Activated gamma-delta T cell (primary cell): Measurements from ENCODE around the gene EIF2B1.
A peak's percentile ranks its signal among the peaks of the same experiment; 100 is the strongest.
"Not testable (repeated sequence)": the region's sequence is repeated elsewhere in the genome, so short reads cannot be mapped to it uniquely, and the experiment has no call there.

Source experiments
- DNase-seq: peaks from one replicate; lab custom pipeline; 2025; lab: John Stamatoyannopoulos, UW

EIF2B1 gene

DNA sequence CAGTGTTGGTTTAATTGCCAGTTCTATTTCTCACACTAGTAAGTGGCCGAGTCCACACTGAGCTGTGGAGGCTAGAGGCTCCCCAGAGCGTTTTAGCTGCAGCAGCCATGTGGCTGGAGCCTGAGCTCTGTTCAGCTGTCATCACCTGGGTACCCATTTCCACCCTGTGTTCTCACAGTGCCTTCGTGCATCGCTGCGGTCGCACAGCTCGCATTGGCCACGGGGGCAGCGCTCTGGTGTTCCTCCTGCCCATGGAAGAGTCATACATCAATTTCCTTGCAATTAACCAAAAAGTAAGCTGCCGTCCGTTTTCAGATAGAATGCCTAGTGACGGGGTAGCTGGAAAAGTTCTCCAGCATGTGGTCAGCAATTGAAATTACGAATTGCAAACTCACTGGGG lies 15.9 kb downstream of the EIF2B1 start:
- DNase-seq, result no peak

DNA sequence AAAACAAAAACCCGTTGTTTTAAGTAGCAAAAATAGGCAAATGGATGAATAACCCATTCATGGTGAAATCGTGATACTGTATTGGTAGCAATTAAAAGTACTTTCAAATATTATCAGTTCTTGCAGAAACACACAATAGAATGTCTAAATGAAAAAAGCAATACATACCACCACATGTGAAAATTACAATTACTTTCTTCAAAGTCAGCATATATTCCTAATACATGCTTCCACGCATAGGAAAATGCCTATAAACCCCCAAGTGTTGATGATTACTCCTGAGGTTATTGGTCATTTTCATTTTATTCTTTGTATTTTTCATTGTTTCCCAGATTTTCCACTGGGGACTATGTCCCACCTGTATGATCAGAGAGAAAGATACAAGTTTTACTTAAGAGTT lies 16.3 kb downstream of the EIF2B1 start:
- no peak for DNase-seq

DNA sequence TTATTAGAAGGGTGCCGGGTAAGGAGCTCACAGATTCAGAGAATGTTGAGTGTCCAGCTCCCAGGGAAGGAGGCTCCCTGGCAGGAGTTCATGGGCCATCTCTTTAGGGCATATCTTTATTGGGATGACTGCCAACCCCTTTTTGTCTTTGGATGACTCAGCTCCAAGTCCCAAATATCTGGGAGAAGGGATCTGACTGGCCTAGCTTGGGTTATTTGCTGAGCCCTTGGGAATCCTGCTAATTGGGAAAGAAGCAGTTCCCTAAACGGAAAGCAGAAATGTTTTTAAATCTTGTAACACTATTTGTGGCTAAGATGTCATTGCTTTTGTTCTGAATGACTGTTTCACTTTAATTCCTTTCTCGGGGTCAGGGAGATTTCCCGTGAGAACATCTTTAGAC lies 19.0 kb downstream of the EIF2B1 start:
- DNase-seq, result no peak

DNA sequence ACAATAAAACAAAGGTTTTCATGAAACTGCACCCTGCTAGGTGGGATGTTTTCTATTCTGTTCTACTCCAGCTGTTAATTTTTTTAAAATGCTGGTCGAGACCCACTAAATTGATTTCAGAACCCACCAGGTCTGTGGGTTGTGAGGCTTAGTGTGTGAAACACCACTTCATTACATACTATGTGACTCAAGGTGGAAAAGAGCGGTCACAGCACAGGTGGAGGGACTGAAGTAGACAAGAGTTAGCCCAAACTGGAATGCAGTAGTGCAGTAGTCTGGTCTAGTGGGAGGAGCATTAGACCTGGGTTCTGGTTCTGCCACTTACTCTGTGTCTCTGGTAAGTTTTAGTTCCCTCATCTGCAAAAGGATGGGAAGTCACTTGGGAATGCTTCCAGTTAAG lies 19.4 kb downstream of the EIF2B1 start:
- no peak for DNase-seq

DNA sequence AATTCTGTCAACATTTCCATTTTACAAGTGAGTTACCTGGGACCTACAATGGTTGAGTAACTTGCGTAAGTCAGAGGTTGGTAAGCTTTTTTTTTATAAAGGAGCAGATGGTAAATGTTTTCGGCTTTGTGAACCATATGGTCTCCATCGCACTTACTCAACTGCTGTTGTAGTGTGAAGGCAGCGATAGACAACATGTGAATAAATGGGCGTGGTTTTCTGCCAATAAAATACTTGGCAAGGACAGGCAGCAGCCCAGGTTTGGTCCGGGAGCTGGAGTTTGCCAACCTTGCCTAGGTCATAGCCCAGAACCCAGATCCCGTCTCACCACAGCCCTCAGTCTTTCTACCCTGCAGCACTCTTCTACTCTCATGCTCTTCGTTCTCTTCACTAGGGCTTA lies 25.3 kb downstream of the EIF2B1 start:
- no peak for DNase-seq

DNA sequence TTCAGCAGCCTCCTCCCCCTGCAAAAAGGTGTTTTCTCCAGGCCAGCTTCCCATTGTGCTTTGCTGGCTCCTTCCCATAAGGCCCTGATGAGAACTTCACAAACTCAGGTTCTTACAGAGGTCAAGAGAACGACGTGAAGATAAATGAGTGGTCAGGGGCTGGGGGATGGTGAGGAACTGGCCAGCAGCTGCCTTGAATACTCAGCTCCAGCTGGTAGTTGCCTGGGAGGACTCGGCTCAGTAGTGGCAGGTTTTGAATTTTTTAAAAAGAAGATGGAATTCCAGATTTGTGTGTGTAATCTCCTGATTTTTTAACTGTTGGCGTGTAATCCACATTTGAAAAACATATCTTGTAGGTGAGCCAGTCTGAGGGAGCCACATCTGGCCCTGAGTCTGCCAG lies 25.7 kb downstream of the EIF2B1 start:
- DNase-seq, result no peak

DNA sequence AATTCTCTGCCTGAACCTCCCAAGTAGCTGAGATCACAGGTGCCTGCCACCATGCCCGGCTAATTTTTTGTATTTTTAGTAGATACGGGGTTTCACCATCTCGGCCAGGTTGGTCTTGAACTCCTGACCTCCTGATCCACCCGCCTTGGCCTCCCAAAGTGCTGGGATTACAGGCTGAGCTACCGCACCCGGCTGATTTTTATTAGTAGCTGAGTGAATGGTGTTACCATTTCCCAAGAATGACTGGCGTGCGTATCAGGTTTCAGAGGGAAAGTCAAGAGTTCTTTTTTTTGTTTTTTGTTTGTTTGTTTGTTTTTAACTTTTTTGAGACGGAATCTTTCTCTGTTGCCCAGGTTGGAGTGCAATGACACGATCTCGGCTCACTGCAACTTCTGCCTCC lies 30.0 kb downstream of the EIF2B1 start:
- DNase-seq, result not testable (repeated sequence)

DNA sequence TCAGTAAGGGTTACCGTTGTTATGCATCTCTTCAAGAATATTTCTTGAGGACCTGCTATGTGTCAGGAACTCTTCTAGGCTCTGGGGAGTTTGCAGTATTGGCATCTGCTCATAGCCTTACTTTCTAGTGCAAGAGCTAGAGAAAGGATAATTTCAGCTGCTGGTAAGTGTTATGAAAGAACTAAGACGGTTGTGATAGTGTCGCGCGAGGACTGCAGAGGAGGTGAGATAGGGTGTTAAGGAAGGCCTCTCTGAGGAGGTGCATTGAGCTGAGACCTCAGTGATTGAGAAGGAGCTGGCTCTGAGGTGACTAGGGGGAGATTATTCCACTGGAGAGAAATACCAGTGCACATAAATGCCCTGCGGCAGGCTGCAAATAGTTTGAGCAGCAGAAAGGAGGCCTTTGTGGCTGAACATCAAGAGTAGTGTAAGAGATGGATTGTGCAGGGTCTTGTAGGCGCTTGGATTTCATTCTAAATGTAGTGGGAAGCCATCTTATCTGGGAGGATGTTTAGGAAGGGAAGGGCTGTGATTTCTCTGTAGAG lies 30.8 kb downstream of the EIF2B1 start:
- no peak for DNase-seq

DNA sequence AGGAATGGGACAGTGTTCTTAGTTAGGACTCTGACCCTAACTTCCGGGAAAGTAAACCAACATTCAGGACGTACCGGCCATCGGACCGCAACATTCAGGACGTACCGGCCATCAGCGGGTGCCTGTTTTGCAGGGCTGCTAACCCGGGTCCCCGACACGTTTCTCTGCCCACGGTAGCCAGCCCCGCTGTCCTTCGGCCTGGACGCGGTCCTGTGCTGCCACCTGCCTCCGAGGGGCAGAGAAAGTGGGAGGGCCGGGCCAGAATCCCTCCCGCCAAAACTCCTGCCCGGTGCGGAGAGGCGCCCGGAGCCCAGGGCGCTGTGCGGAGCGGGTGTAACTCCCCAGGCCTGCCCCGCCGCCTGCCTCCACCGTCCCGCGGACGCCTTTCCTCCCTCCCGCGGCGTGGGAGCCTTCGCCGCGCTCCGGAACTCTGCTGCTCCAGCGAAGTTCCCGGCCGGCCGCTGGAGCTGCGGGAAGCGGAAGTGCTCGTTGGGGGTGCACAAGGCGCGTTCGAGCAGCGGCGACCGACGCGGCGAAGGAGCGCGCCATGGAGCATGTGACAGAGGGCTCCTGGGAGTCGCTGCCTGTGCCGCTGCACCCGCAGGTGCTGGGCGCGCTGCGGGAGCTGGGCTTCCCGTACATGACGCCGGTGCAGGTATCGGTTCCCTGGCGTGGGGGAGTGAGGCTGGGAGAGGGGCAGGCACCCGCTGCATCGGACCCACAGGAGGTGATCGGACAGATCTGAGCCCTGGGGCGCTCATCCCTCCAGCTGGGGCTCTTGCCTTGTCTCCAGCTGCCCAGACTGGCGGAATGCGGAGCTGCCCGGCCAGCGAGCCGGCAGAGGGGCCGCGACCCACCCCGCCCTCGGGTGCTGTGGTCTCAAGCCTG lies 31.6 kb downstream of the EIF2B1 start, which contains the start of gene DDX55:
DDX55 (plus strand) TSS at position 498 of the 888 bp plus-strand sequence; CDS start at position 548, 50 bp downstream.
- DNase-seq, result peak; percentile 78

DNA sequence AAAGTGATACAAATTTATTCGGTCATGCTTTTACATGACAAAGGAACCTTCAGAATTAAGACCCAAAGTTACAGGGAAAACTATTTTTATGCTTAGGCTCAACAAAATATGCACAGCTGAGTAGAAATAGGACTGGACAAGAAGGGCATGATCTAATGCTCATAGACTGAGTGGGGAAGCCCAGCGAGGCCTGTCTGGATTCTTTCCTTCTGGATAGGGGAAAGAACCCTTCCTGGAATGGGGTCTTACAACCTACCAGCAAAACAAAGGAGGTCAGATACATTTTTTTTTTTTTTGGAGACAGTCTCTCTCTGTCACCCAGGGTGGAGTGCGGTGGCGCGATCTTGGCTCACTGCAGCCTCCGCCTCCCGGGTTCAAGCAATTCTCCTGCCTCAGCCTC lies 33.8 kb downstream of the EIF2B1 start:
- DNase-seq, result no peak

DNA sequence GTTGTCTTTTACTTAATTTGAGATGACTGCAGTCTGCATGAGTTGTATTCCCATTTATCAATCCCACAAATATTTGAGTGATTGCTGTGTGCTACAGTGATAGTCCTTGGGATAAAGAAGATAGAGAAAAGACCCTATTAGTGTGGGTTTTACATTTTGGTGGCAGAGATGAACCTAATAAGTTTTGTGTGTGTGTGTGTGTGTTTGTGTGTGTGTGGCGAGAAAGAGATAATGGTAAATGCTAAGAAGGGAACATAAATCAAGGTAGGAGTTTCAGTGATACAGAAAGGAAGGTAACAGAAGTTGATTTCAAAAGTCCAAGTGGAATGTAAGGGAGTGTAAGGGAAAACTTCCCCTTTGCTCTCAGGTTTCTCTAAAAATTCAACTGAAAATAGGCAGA lies 34.2 kb downstream of the EIF2B1 start:
- DNase-seq, result no peak

DNA sequence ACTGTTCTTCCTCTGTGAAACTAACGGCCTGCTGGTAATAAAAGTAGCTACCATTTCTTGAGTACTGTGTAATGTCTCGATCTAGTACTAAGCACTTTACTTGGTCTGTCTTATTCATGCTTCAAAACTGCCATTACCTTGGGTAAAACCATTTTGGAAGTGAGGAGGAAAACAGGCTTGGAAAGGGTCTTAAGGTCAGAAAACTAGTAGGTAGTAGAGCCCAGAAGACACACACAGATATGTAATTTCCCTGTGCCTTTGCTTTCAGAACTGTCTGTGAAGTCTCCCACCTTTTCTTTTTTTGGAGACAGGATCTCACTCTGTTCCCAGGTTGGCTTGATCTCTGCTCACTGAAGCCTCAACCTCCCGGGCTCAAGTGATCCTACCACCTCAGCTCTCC lies 35.0 kb downstream of the EIF2B1 start:
- no peak for DNase-seq

DNA sequence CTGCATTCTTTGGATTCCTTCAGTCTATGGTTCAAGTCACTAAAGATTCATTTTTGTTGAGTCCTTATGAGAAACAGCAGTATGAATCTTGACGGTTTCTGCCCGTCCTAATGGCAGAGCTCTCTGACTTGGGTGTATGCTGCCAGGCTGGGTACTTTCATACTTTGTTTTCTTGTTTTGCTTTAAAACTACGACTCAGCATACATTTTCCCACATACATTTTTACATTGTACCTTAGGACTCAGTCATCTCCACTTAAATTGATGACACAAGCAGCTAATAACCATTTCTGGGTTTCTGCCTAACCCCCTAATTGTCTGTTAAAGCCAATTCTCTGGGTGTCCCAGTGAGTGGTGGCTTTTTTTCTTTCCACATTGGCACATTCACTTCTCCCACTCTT lies 36.4 kb downstream of the EIF2B1 start:
- no peak for DNase-seq

DNA sequence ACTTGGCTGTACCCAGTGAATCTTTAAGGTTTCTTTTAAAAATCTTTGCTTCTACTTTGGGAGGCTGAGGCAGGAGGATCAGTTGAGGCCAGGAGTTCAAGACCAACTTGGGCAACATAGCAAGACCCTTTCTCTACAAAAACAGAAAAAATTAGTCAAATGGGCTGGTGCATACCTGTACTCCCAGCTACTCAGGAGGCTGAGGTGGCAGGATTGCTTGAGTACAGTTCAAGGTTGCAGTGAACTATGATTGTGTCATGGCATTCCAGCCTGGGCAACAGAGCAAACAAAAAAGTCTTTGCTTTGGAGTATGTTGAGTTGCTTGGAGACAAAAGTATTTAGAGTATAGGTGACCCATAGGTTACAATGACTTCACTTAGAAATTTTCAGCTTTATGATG lies 37.8 kb downstream of the EIF2B1 start:
- DNase-seq, result no peak

DNA sequence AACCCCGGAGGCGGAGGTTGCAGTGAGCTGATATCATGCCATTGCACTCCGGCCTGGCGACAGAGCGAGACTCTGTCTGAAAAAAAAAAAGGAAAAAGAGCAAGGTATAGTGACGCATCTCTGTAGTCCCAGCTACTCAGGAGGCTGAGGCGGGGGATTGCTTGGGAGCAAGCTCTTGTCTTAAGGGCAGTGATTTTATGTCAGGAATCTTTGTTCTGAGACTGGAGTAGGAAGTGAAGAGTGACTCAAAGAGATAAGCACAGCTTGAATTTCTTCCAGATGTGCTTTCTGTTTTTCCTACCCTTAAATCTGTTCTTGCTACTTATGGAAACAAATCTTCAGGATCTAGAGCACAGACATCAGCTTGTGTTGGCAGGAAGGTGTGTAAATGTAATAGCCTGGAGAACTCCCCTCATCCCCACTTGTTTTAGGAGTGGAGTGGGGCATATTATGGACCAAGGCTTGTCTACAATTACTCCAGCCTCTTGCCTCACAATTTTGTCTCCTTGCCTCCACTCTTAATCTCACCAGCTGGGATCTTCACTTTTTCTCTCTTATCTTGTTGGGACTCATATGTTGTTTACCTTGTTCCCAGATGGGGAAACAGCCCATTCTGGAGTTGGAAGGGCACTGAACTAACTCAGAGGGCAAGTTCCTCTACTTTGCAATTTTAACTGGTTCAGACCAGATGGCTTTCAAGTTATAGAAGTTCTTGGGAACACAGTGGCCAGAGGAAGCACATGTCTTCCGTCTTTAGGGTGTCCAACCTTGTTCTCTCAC lies 41.6 kb downstream of the EIF2B1 start:
- no peak for DNase-seq

DNA sequence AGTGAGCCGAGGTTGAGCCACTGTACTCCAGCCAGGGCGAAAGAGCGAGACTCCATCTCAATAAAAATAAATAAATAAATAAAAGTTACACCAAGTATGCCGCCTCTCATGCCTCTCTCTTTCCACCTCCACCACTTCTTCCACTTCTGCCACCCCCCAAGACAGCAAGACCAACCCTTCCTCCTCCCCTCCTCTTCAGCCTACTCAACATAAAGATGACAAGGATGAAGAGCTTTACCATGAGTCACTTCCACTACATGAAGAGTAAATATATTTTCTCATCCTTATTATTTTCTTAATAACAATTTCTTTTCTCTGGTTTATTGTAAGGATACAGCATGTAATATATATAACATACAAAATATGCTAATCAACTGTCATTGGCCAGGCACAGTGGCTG lies 52.7 kb downstream of the EIF2B1 start:
- DNase-seq, result no peak

DNA sequence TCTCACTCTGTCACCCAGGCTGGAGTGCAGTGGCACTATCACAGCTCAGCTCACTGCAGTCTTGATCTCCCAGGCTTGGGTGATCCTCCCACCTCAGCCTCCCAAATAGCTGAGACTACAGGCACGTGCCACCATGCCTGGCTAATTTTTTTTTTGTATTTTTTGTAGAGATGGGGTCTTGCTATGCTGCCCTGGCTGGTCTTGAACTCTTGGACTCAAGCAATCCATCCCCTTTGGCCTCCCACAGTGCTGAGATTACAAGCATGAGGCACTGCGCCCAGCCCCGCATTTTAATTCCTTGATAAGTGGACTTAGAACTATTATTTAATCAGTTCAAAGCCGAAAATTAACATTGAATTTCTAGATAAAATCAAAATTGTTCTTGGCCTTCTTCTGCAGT lies 54.7 kb downstream of the EIF2B1 start:
- DNase-seq, result not testable (repeated sequence)

DNA sequence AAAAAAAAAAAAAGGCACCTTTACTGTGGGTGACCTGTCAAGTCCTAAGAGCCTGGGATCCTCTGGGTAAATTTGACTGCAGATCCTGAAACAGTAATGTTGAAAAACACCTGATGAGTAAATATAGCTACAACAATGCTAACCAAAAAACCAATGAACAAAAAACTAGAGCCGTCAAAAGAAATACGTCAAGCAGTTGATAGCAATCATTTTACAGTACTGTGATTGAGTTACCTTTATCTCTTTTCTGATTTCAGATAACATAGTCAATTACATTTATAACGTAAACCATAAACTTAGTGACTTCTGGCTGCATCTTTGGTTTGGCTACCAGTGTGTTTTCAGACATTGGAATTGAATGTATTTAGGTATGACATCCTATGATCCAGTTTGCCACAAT lies 55.2 kb downstream of the EIF2B1 start:
- DNase-seq, result no peak

DNA sequence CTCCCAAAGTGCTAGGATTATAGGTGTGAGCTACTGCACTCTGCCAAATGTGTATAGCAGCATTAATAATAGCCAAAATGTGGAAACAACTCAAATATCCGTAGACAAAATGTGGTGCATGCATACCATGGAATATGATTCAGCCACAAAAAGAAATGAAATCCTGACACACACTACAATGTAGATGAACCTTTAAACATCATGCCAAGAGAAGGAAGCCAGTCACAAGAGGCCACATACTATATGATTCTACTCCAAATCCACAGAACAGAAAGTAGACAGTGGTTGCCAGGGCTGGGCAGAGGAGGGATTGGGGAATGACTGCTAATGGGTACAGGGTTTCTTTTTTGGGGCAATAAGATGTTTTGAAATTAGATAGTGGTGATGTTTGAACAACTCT lies 56.9 kb downstream of the EIF2B1 start:
- no peak for DNase-seq

DNA sequence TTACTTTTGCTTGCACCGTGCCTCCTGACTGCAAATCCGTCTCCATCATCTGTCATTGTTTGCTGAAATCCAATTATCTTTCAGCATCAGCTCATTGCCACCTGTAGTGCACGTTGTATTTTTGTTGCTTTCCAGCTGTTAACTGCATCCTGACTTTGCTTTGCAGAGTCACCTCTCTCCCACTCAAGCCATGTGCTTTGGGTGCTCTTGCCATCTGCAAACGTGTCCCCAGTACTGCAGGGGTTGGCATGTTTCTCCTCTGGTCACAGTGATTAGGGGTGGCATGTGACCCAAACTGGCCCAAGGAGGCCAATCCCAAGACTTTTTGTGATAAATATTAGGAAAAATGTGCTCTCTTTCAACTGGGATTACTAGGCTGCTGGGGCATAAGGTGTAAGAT lies 59.6 kb downstream of the EIF2B1 start:
- DNase-seq, result no peak

DNA sequence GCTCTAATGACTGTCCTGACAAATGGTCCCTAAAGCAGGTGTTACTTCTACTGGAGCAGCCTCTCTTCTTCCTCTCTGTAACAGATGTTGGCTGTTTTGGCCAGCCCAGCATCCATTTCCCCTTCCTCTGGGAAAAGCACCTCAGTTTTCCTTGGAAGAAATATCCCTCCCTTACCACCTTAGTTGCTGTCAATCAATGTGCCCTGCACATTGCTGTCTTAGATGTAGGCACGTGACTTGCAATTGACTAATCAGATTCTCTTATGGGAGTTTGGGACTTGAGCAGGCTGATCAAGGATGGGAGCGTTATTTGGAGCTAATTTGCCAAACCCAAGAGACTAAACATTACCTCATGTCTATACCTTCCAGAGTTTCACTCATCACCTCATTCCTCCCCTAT lies 61.1 kb downstream of the EIF2B1 start:
- DNase-seq, result no peak

DNA sequence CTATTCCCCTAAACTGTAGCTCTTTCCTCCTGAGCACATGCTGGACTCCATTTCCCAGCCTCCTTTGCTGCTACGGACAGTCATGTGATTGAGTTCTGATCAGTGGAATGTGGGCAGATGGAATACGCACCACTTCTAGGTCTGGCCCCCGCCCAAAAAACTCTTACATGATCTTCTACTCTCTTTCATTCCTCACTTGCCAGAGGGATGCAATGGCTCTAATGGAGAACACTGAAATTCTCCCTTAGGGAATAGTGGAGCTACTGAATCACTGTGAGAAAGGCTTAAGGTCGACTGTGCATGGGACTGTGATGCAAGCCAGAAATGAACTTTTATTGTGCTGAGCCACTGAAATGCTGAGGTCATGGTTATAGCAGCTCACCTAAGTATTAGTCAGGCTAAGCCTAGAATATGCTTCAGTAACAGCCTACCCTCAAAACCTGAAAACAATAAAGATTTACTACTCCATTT lies 62.1 kb downstream of the EIF2B1 start:
- DNase-seq, result no peak
